GM19328 (cell line): Measurements from ENCODE around the gene CASR.

ENCODE experiments used
- ATAC-seq: cut with Tn5 transposase; IDR thresholded peaks from one replicate; pipeline ENCODE4 v1.9.1; 2021; ENCODE audit warnings: mild to moderate bottlenecking, moderate library complexity; ENCODE audit not compliant: unreplicated experiment

Gene CASR

DNA sequence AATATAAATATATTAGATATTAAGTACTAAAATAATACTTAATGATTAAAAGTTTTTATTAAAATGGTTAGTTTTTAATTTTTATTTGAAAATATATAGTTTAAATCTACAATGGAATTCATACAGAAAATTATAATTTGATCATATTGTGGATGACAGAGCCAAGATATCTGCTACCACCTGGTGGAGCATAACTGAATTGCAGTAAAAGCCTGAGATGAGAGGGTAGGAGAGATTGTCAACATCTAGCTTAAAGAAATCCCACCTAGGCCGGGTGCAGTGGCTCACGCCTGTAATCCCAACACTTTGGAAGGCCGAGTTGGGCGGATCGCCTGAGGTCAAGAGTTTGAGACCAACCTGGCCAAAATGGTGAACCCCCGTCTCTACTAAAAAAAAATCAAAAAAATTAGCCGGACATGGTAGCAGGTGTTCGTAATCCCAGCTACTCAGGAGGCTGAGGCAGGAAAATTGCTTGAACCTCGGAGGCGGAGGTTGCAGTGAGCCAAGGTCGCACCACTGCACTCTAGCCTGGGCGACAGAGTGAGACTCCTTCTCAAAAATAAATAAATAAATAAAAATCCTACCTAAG, 116.5 kb downstream of the CASR start:
- no peak for ATAC-seq

DNA sequence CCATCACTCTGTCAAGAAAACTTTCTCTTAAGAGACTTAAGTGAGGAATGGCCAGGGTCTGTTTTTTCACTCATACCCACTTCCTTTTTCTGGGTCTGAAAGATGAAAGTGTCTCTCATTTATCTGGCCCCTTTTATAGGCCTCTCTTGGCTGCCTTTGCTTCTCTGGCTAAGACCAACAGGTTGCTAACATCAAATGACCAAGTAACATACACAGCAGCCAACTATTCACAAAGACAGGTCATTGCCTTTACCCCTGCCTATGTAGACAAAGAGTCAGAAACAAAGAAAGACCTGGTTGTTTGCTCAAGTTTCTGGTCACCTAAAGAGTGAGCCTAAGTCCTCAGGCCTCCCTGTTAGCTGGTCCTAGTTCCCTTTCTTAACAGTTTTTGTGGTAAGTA, 117.6 kb downstream of the CASR start:
- ATAC-seq = no peak

DNA sequence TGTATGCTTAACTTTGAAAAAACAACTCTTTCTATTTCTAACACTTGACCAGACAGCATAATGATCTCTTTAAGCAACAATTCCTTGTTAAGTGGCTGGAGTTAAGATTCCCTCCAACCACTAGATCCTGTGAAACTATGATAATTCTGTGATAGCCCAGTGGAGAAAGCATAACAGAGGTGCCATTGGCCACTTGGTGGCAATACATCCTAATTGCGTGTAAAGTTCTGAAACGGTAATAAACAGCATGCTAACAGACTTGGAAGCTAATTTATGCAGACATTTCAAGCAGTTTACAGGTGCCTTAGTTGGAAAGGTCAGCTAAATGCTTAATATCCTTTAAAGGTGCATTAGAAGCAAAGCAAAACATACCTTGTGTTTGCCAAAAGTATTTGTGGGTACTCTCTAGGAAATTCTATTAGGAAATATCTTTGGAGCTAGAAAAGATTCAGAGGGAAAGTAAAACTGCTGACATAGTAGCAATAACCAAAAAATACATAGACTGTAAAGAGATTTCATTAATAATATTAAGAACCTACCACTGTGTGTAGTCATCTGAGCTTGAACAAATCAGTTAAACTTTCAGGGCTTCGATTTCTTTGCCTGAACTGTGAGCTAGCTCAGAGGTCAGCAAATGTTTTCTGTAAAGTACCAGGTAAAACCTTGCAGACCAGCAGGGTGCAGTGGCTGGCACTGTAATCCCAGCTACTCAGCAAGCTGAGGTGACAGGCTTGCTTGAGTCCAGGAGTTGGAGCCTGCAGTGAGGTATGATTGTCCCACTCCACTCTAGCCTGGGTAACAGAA, 122.6 kb downstream of the CASR start:
- no peak for ATAC-seq

DNA sequence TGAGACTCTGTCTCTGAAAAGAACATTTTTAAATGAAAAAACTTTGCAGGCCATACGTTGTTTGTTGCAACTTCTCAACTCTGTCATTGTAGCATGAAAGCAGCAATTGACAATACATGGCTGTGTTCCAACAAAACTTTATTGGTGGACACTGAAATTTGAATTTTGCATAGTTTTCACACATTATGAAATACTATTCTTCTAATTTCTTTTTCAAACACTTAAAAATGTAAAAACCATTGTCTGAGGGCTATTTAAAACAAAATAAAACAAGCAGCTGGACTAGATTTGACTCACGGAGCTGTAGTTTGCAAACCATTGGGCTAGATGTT, 123.1 kb downstream of the CASR start:
- ATAC-seq = no peak

DNA sequence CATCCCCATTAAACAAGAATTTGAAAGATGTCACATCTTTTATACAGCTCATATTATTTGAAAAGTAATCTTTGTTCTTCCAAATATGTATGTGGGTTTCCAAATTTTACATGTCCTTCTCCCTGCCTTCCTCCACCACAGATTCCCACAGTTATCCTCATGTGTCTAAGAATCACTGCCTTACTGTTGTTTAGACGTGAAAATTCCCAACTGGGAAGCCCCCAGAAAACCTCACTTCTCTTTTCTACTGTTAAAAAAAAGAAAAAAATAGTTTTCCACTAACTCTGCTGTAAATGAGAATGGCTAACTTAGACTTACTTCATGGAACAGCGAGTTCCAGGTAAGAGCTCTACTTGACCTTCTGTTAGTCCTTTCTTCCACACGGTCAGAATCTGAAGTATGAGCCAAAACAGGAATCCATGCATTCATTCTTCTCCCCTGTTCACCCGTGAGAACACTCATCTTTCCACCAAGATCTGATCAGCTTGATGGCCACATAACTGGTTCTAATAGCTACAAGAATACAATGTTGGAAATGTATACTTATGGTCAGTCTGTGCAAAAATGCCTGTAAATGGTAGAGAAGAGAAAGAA, 123.7 kb downstream of the CASR start:
- ATAC-seq = no peak

DNA sequence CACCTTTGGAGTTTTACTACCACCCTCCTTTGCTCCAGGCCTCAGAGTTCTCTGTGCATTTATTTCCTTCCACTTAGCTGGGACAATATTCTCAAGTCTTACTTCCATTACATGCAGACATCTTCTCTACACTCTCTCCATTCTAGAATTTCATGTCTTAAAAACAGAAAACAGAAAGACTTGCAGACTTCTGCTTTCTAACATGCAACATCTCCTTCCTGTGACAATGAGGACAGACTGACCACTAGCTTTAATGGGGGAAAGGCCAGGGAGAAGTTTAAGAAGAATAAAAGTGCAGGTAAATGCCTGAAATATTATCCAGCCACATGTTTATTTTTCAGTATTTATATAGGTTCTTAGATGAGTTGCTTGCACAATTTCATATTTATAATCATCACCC, 124.5 kb downstream of the CASR start:
- ATAC-seq = no peak

DNA sequence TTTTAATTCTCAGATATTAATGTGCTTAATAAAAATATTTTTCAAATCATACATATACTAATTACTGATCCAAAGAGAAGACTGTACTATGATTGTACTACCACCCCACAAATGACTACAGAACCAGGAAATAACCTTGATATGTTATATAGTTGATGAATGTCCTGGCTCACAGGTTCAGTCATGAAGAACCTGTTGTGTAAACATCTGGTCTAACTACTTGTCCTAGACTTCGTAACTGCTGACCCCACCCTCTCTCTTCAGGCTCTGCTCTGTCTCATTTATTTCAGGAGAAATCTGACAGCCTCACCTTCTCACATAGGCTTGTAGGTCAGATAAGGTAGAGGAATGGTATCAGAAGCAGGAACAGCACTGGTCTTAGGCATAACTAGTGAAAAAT, 126.9 kb downstream of the CASR start:
- ATAC-seq = no peak

DNA sequence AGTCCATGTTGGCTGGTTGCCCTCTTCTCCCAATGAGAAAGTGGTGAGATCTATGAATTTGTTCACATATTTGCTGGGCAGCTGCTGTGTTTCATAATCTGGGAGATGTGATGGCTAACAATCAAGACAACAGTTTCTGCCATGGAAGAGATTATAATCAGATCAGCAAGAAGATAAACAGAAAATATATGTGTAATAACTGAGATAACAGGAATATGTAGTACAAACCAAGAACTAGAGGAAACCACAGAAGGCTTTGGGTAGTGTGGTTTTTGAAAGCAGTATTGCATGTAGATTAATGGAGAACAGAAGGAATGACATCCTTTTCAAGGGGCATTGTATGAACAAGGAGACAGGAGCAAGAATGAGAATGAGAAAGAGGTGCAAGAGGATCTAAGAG, 129.4 kb downstream of the CASR start:
- no peak for ATAC-seq

DNA sequence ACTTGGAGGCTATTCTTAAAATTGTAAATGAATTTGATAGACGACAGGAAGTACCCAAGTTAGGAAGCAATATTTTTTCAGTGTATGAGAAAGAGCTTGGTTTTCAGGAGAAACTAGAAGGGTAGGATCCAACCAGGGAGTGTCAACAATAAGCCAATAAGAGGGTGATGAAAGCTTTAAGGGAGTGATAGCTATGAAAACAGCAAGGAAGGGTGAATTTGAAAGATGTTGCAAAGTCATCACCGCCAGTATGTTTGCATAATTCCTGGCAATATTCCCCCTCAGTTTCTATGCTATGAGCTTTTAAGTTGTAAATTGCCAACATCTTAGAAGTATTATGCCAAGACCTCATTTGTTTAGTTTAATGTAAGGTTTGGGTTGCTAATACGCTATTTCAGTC, 129.8 kb downstream of the CASR start:
- ATAC-seq = no peak

DNA sequence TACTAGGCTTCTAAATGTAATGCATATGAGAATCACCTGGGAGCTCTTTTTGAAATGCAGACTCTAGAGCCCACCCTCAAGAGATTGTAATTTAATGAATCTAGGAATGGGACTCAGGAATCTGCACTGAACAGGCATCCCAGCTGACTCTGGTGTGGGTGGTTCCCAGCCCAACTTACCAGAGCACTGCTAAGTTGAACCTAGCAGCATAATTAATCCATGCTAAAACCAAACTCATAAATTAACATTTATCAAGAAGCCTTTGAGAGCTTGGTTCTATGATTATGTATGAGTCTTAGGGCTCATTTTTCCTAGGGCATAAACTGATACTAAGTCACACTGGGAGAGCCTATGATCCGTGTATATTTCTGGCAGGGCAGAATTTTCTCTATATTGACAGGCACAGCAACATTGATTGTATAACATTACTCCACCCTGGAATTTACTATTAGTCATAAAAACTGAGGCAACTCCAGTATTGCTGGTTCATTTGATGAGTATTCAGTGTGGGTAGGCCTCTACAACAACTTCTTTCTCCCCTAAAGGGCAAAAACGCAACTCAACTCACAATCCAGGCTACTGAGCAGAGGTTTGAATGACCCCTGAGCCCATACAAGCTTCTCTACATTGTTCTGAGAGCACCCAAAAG, 130.9 kb downstream of the CASR start:
- no peak for ATAC-seq

DNA sequence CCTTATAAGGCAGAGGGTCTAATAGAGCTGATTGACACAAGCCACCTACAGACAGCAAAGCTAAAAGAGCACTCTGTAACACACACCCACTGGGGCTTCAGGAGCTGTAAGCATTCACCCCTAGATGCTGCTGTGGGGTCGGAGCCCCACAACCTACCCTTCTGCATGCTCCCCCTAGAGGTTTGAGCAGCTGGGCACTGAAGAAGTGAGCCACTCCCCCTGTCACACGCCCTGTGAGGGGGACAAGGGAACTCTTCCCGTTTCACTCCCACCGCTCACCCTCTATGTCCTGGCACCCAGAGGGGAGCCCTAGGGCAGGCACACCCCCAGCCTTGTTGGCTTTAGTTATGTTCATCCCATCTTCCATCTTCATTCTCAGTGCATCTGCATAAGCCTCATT, 132.2 kb downstream of the CASR start:
- ATAC-seq = no peak

DNA sequence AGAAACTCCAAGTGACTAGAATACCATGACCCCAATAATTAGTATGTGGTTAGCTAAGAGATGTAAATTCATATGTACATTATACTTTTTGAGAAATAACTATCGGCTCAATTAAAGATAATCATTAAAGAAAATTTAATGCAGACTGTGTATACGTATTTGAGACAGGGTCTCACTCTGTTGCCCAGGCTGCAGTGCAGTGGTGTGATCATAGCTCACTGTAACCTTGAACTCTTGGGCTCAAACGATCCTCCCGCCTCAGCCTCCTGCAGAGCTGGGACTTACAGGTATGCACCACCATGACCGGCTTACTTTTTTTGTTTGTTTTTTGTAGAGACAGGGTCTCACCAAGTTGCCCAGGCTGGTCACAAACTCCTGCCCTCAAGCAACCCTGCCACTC, 132.9 kb downstream of the CASR start:
- no peak for ATAC-seq

DNA sequence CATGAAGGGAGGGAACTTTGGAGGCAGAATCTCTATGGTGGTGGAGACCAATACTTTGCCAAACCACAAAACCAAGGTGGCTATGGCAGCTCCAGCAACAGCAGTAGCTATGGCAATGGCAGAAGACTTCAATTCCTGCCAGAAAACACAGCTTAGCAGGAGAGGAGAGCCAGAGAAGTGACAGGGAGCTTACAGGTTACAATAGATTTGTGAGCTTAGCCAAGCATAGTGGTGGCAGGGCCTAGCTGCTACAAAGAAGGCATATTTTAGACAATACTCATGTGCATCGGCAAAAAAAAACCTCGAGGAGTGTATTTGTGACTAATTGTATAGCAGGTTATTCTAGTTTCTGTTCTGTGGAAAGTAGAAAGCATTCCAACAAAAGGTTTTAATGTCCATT, 135.2 kb downstream of the CASR start:
- ATAC-seq = no peak

DNA sequence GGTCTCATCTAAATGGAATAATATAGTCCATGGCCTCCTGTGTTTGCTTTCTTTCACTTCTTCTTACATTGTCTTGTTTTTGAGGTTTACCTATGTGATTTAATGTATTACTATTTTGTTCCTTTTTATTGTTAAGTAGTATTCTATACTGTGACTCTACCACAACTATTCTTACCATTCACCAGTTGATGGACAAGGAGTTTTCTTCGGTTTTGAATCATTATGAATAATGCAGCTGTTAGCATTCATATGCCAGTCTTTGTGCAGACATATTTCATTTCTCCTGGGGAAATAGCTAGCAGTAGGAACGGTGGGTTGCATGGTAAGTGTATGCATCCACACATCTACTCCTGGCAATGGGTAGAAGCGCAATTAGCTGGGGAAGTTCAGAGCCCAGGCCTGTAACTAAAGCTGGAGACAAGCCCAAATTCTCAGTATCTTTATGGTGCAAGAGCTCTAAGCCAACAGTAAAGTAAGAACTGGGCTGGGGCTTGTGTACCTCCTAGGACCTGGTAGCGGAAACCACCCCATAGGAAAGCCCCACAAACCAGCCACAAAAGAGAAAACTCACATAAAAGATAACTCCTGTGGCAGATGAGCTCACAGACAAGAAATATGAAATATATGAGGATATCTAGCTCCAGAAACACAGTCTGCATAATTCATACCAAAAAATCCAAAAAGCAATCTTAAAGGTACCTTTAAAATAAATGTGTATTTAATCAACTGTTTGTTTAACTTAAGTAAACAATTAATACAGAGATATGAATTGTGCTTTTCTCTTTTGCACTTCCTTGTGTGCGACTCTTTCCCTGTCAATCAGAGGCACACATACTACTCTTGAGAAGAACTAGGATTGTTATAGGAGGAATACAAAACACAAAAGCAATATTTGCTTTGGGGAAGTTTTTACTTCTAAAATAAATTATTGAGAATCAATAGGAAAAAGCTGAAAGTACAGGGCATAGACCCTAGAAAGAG, 138.9 kb downstream of the CASR start:
- no peak for ATAC-seq

DNA sequence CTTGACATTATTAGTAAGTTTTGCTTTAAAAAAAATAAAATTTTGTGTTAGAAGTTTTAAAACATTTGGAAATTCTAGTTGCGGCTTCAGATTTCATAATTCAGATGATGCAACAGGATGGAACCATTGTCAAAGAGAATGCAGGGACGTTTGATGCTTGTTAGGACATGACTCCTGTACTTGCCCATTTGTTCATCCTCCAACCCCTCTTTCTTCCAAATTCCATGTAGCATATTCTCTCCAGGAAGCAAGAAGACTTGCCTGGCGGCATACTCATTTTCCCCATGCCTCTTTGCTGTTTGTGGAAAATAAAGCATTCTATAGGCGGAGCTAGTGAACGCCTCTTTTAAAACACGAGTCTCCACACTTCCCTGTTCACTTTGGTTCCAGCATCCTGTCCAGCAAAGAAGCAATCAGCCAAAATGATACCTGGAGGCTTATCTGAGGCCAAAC, 141.4 kb downstream of the CASR start, which contains the start of gene CSTA:
CSTA (plus strand) TSS at position 378 of the 453 bp plus-strand sequence; CDS start at position 423, 45 bp downstream.
- no peak for ATAC-seq

DNA sequence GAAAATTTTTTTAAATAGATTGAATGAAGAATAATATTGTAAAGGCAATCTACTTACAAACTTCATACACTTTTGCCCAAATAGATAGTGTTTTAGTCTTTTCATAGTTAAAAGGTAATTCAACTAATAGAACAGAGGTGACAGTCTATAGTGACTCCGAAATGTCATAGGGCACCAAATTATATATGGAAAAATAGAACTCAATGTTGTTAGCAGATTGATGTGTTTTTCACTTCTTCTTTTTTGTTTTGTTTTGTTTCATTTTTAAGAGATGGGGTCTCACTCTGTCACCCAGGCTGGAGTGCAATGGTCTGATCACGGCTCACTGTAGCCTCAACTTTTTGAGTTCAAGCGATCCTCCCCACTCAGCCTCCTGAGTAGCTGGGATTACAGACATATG, 142.3 kb downstream of the CASR start:
- ATAC-seq = no peak

DNA sequence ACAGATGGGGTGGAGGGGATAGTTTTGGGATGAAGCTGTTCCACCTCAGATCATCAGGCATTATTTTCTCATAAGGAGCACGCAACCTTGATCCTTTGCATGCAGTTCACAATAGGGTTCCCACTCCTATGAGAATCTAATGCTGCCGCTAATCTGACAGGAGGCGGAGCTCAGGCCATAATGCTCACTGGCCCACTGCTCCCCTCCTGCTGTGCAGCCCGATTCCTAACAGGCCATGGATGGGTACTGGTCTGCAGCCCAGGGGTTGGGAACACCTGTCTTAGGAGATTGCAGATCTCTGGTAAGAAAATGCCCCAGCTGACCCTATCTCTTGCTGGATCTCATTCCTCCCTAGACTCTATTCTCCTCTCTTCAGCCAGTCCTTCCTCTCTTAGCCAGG, 148.4 kb downstream of the CASR start:
- no peak for ATAC-seq

DNA sequence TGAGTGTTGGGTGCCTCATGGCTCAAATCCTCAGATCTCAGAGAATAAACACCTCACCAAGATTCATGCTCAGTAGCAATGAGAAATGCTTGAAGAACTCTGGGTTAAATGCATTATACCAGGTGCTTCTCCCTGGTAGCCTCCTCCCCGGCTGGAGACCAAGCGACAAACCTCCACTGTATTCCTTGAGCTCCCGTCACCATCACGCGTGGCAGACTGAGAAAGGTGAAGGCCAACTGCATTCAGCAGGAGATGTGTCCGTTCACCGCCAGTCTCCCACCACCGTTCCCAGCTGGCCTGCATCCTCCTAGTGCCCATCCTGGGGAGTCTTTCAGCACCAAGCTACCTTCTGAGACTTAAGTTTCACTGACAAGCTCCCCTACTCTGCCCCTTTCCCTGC, 149.1 kb downstream of the CASR start:
- no peak for ATAC-seq
